ENCODE measurements around the gene NPL. TPM values are rescaled to one million over a fixed set of nuclear protein-coding genes. Genes with fewer than 3 reads are reported as not detected.

NPL gene
- total and polyA plus RNA-seq, 2 donors (not counting 1 experiment from before 2014, with no cell fraction given), result 1.4 to 2.6 TPM

DNA sequence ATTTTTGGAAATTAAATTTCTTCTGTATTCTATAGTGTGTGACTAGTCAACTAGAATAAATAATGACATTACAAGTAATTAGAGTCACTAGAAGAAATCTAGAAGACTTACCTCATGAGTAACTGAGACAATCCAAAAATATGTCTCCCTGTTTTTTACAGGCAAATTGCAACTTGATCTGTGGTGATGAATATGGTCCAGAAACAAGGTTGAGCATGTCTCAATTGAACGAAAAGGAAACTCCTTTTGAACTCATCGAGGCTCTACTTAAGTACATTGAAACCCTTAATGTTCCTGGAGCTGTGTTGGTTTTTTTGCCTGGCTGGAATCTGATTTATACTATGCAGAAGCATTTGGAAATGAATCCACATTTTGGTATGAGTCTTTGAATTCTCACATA, 86.3 kb downstream of the NPL start:
- no peaks in the 10 kb centered on the region for H3K79me2 ChIP-seq (ENCODE audit: control insufficient read depth, insufficient read depth, low read length)
- TF ChIP-seq, protein P1, sequence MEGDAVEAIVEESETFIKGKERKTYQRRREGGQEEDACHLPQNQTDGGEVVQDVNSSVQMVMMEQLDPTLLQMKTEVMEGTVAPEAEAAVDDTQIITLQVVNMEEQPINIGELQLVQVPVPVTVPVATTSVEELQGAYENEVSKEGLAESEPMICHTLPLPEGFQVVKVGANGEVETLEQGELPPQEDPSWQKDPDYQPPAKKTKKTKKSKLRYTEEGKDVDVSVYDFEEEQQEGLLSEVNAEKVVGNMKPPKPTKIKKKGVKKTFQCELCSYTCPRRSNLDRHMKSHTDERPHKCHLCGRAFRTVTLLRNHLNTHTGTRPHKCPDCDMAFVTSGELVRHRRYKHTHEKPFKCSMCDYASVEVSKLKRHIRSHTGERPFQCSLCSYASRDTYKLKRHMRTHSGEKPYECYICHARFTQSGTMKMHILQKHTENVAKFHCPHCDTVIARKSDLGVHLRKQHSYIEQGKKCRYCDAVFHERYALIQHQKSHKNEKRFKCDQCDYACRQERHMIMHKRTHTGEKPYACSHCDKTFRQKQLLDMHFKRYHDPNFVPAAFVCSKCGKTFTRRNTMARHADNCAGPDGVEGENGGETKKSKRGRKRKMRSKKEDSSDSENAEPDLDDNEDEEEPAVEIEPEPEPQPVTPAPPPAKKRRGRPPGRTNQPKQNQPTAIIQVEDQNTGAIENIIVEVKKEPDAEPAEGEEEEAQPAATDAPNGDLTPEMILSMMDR (conservative IDR thresholded peaks at IDR 0.05 in 1 of 2, IDR thresholded peaks at IDR 0.05 in 1 of 2; ENCODE audit: low read depth in 1 of 2, low read length in 2 of 2), result no peak
- TF ChIP-seq EZH2 (IDR thresholded peaks at IDR 0.05; ENCODE audit: low read length, missing control alignments), result no peak
- no peak overlapping the region for H2AFZ ChIP-seq (ENCODE audit: low read length)
- H3K27ac ChIP-seq (ENCODE audit: insufficient read depth, low read length), result no peak overlapping the region
- DNase-seq (ENCODE audit: low read depth in 2 of 2), result no peak
- H3K4me3 ChIP-seq (replicated peaks in 1 of 4; ENCODE audit: control extremely low read depth in 1 of 4, insufficient read depth in 1 of 4, low read depth in 3 of 4, low read length in 4 of 4), result no peak overlapping the region
- peaks cover 30% of the 10 kb centered on the region for H3K36me3 ChIP-seq (ENCODE audit: control insufficient read depth, insufficient read depth, low read length)
- H4K20me1 ChIP-seq (ENCODE audit: control insufficient read depth, extremely low read depth, insufficient read depth, low read length), result no peaks in the 10 kb centered on the region
- no peaks in the 10 kb centered on the region for H3K27me3 ChIP-seq (ENCODE audit: control insufficient read depth, insufficient read depth, low read length)
- no peaks in the 10 kb centered on the region for H3K4me1 ChIP-seq (ENCODE audit: control insufficient read depth, extremely low read depth, insufficient read depth, low read length)
- H3K9ac ChIP-seq (ENCODE audit: insufficient read depth, low read length), result no peak overlapping the region
- no peak overlapping the region for H3K4me2 ChIP-seq (ENCODE audit: extremely low read depth, insufficient read depth, low read length)
- H3K9me3 ChIP-seq (ENCODE audit: control insufficient read depth, insufficient read depth, low read depth, low read length), result no peaks in the 10 kb centered on the region

DNA sequence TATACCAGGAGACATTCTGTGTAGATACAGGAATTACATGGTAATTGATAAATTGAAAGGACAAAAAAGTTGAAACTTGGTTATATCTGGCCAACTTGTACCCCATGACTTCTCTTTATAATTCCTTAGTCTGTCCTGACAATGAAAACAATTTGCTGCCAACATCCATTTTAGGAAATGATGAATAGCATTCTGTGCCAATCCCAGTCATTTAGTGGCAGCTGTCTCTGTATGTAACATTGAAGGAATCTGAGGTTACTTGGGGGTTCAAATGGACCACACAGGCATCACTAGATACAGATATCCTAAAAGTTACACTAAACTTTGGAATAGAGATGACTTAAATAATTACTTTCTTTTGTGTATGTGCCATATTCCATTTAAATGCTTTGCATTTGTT, 87.8 kb downstream of the NPL start:
- Histone ChIP-seq H3K27ac (ENCODE audit: insufficient read depth, low read length) (no peak overlapping the region), H3K27me3 (ENCODE audit: control insufficient read depth, insufficient read depth, low read length) (no peaks in the 10 kb centered on the region), H3K9me3 (ENCODE audit: control insufficient read depth, insufficient read depth, low read depth, low read length) (no peaks in the 10 kb centered on the region), H3K9ac (ENCODE audit: insufficient read depth, low read length) (no peak overlapping the region), H3K4me2 (ENCODE audit: extremely low read depth, insufficient read depth, low read length) (no peak overlapping the region), H3K4me3 (replicated peaks in 1 of 4; ENCODE audit: control extremely low read depth in 1 of 4, insufficient read depth in 1 of 4, low read depth in 3 of 4, low read length in 4 of 4) (no peak overlapping the region), H4K20me1 (ENCODE audit: control insufficient read depth, extremely low read depth, insufficient read depth, low read length) (no peaks in the 10 kb centered on the region), H3K4me1 (ENCODE audit: control insufficient read depth, extremely low read depth, insufficient read depth, low read length) (no peaks in the 10 kb centered on the region), H3K36me3 (ENCODE audit: control insufficient read depth, insufficient read depth, low read length) (peaks cover 29% of the 10 kb centered on the region), H3K79me2 (ENCODE audit: control insufficient read depth, insufficient read depth, low read length) (no peaks in the 10 kb centered on the region), H2AFZ (ENCODE audit: low read length) (no peak overlapping the region)
- TF ChIP-seq, protein P1 (conservative IDR thresholded peaks at IDR 0.05 in 1 of 2, IDR thresholded peaks at IDR 0.05 in 1 of 2; ENCODE audit: low read depth in 1 of 2, low read length in 2 of 2), result no peak
- TF ChIP-seq EZH2 (IDR thresholded peaks at IDR 0.05; ENCODE audit: low read length, missing control alignments), result no peak
- DNase-seq (ENCODE audit: low read depth in 2 of 2), result no peak

DNA sequence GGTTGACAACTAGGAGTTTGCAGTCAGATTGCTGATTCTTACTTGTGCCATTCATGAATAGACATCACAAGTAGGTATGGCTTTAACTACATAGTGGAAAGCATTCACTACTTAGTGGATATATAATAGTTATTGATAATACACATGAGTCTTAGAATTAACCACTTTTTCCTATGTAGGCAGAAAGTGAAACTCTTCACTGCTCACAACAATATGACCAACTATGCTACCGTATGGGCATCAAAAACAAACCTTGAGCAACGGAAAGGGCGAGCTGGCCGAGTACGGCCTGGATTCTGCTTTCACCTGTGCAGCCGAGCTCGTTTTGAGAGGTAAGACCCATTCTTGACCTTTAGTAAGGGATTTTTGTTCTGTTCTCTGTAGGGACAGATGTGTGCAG, 88.3 kb downstream of the NPL start:
- Histone ChIP-seq H2AFZ (ENCODE audit: low read length) (no peak overlapping the region), H3K27ac (ENCODE audit: insufficient read depth, low read length) (no peak overlapping the region), H3K79me2 (ENCODE audit: control insufficient read depth, insufficient read depth, low read length) (no peaks in the 10 kb centered on the region), H3K4me1 (ENCODE audit: control insufficient read depth, extremely low read depth, insufficient read depth, low read length) (no peaks in the 10 kb centered on the region), H3K27me3 (ENCODE audit: control insufficient read depth, insufficient read depth, low read length) (no peaks in the 10 kb centered on the region), H4K20me1 (ENCODE audit: control insufficient read depth, extremely low read depth, insufficient read depth, low read length) (no peaks in the 10 kb centered on the region), H3K9ac (ENCODE audit: insufficient read depth, low read length) (no peak overlapping the region), H3K36me3 (ENCODE audit: control insufficient read depth, insufficient read depth, low read length) (peaks cover 27% of the 10 kb centered on the region), H3K4me2 (ENCODE audit: extremely low read depth, insufficient read depth, low read length) (no peak overlapping the region), H3K4me3 (replicated peaks in 1 of 4; ENCODE audit: control extremely low read depth in 1 of 4, insufficient read depth in 1 of 4, low read depth in 3 of 4, low read length in 4 of 4) (no peak overlapping the region), H3K9me3 (ENCODE audit: control insufficient read depth, insufficient read depth, low read depth, low read length) (no peaks in the 10 kb centered on the region)
- DNase-seq (ENCODE audit: low read depth in 2 of 2), result no peak
- TF ChIP-seq, protein P1 (conservative IDR thresholded peaks at IDR 0.05 in 1 of 2, IDR thresholded peaks at IDR 0.05 in 1 of 2; ENCODE audit: low read depth in 1 of 2, low read length in 2 of 2), result no peak
- TF ChIP-seq EZH2 (IDR thresholded peaks at IDR 0.05; ENCODE audit: low read length, missing control alignments), result no peak

Other genes starting within 250 kb of the NPL start
- gene RNASEL, start 200.5 kb upstream of the NPL start, total RNA-seq, result 9.0 and 9.6 TPM in 2 replicates
- gene RNASEL, start 200.5 kb upstream of the NPL start, polyA plus RNA-seq, result 4.0 and 6.1 TPM in 2 replicates
- 0.33 and 0.77 TPM in 2 replicates for gene RGS16, start 185.4 kb upstream of the NPL start, total RNA-seq
- gene RGS16, start 185.4 kb upstream of the NPL start, polyA plus RNA-seq, result 0.09 and 0.17 TPM in 2 replicates
- not detected in 2 replicates for gene RGS8, start 105.2 kb upstream of the NPL start, total RNA-seq
- gene RGS8, start 105.2 kb upstream of the NPL start, polyA plus RNA-seq, result not detected in 2 replicates
- gene DHX9, start 49.6 kb downstream of the NPL start, total RNA-seq, result 120 and 127 TPM in 2 replicates
- 133 and 194 TPM in 2 replicates for gene DHX9, start 49.6 kb downstream of the NPL start, polyA plus RNA-seq
- gene SHCBP1L, start 163.4 kb downstream of the NPL start, total RNA-seq, result 0.26 TPM in 1 of 2 replicates, not detected in the other
- gene SHCBP1L, start 163.4 kb downstream of the NPL start, polyA plus RNA-seq, result not detected in 2 replicates
- 408 and 477 TPM in 2 replicates for gene LAMC1, start 233.6 kb downstream of the NPL start, total RNA-seq
- 270 and 604 TPM in 2 replicates for gene LAMC1, start 233.6 kb downstream of the NPL start, polyA plus RNA-seq